Endodermal cell (in vitro differentiated cells): ENCODE data around the gene DBNL. TPM values are rescaled to one million over a fixed set of nuclear protein-coding genes. Genes with fewer than 3 reads are reported as not detected.
"Not testable (repeated sequence)": the region's sequence is repeated elsewhere in the genome, so short reads cannot be mapped to it uniquely, and the experiment has no call there.

Source experiments
- DNase-seq: peaks from one replicate; pipeline ENCODE4 v3.0.0-alpha.2; 2017
- H3K27ac ChIP-seq: 2 replicates; pipeline ENCODE4 v1.5.1; 2013; ENCODE audit warnings: mild to moderate bottlenecking, low read depth, low read length, moderate library complexity
- H3K27me3 ChIP-seq: 2 replicates; pipeline ENCODE4 v1.6.1; 2013; ENCODE audit warnings: mild to moderate bottlenecking, low read length, moderate library complexity; ENCODE audit not compliant: insufficient read depth, control insufficient read depth, poor library complexity, severe bottlenecking
- H3K36me3 ChIP-seq: 2 replicates; pipeline ENCODE4 v1.7.0; 2013; ENCODE audit warnings: mild to moderate bottlenecking, low read length, moderate library complexity; ENCODE audit not compliant: control insufficient read depth, insufficient read depth
- H3K4me1 ChIP-seq: one replicate; pipeline ENCODE4 v1.7.0; 2013; ENCODE audit warnings: low read length; ENCODE audit not compliant: control insufficient read depth, insufficient read depth
- H3K4me3 ChIP-seq: 2 replicates; pipeline ENCODE4 v1.5.1; 2013; ENCODE audit warnings: mild to moderate bottlenecking, low read length, moderate library complexity
- H3K9ac ChIP-seq: 2 replicates; pipeline ENCODE4 v1.6.1; 2013; ENCODE audit warnings: mild to moderate bottlenecking, low read length, moderate library complexity; ENCODE audit not compliant: poor library complexity, severe bottlenecking; ENCODE audit errors: extremely low read depth
- H3K9me3 ChIP-seq: 2 replicates; pipeline ENCODE4 v1.6.1; 2013; ENCODE audit warnings: mild to moderate bottlenecking, low read length, moderate library complexity; ENCODE audit not compliant: control insufficient read depth
- H3K27ac Mint-ChIP-seq: 2 replicates; pipeline ENCODE4 v1.8.0; 2020; ENCODE audit warnings: mixed read lengths
- H3K27me3 Mint-ChIP-seq: 2 replicates; pipeline ENCODE4 v1.8.0; 2021; ENCODE audit warnings: mild to moderate bottlenecking, mixed read lengths; ENCODE audit not compliant: insufficient read depth
- H3K36me3 Mint-ChIP-seq: 2 replicates; pipeline ENCODE4 v1.8.0; 2020; ENCODE audit warnings: low read depth, mixed read lengths
- H3K4me1 Mint-ChIP-seq: 2 replicates; pipeline ENCODE4 v1.8.0; 2020; ENCODE audit warnings: mixed read lengths
- H3K4me3 Mint-ChIP-seq: 2 replicates; pipeline ENCODE4 v1.8.0; 2020; ENCODE audit warnings: mild to moderate bottlenecking, moderate library complexity, mixed read lengths
- H3K9me3 Mint-ChIP-seq: 2 replicates; pipeline ENCODE4 v1.8.0; 2020; ENCODE audit warnings: mild to moderate bottlenecking, mixed read lengths
- CTCF ChIP-seq: fragments of 200-600 bp; sonication (generic); conservative IDR thresholded peaks from 2 replicates; pipeline ENCODE4 v1.5.0; 2021; ENCODE audit warnings: antibody characterized with exemption, mild to moderate bottlenecking
- WGBS, 2 experiments: methylation state at CpG; one replicate each; pipeline versions ENCODE4 v1.1.5 to v1.1.7; 2013; ENCODE audit warnings: missing lambda C conversion rate in 2 of 2, mixed read lengths in 1 of 2; ENCODE audit not compliant: insufficient coverage in 1 of 2, insufficient read length in 1 of 2; 5-methylcytosine and 5-hydroxymethylcytosine counted together
- total RNA-seq, 2 donors: library from RNA; stranded (reverse); fragmentation: NEBNext Ultra II Directional in 1 of 2; extraction: Animal tissue kit (Norgen Biotek cat#: 25700) in 1 of 2; gene quantifications; 2 replicates in 1 of 2; 3 replicates in 1 of 2; pipeline ENCODE4 v1.2.1, GENCODE V29; 2021

The DBNL gene
- total RNA-seq, 2 donors from 2014 or later = 47.0 to 50.9 TPM

DNA sequence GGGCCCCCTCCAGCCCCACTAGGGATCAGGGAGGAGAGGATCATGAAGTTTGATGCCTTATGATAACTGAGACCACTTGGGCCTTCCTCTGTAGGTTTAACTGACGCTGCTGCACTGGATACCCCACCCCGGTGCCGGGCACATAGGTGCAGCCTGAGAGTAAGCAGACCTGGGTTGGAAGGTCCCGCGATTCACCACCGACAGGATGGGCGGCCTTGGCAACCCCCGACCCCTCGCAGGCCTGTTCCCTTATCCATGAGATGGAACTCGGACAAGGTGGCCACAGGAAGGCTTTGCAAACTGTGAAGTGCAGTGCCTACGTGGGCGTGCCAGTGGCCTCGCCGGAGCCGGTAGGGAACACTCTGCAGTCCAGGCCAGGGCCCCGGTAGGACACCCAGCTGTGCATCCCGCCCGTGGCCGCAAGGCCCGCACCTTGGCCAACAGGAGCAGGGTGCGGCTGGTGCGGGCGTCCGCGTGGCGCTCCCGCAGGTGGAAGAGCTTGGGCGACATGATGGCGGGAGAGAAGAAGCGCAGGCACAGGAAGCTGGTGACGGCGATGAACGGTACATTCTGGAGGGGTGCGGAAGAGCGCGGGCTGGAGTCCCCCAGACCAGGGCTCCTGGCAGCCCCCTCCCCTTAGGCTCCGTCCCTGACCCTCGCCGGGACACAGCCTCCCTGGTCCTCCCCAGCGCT lies 4.6 kb upstream of the DBNL start:
- not testable (repeated sequence) for DNase-seq, H3K36me3 Mint-ChIP-seq, H3K4me3 ChIP-seq, H3K4me1 Mint-ChIP-seq, H3K9ac ChIP-seq, H3K9me3 ChIP-seq, H3K36me3 ChIP-seq, H3K27ac ChIP-seq, H3K9me3 Mint-ChIP-seq, H3K27ac Mint-ChIP-seq, H3K4me1 ChIP-seq
- H3K4me3 Mint-ChIP-seq = peak overlapping the region; percentile 36
- peaks cover 31% of the 10 kb centered on the region for H3K27me3 Mint-ChIP-seq
- 36% methylated on average over 12 of the region's 40 CpGs; no CpG with 5 or more reads in 1 of the 2 experiments for WGBS, 2 experiments
- peaks cover 11% of the 10 kb centered on the region for H3K27me3 ChIP-seq

DNA sequence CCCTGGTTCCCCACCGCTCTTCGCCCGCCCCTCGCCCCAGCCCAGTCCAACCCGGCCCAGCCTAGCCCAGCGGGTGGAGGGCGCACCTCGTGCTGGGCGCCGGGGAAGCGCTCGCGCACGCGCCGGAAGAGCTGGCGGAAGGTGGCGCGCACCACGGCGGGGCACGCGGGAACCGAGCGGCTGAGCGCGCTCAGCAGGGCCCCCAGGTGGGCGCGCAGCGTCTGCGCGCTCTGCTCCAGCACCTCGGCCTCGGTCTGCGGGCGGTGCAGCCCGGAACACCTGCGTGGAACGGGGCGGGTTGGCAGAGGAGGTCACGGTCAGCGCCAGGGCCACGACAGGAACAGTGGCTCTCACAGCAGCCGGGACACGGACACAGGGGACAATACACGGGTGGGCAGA lies 4.0 kb upstream of the DBNL start:
- DNase-seq = peak; percentile 66
- H3K27ac Mint-ChIP-seq, H3K36me3 ChIP-seq, H3K9ac ChIP-seq, H3K4me1 ChIP-seq, H3K27ac ChIP-seq, H3K4me3 ChIP-seq, H3K36me3 Mint-ChIP-seq, H3K4me1 Mint-ChIP-seq, H3K9me3 Mint-ChIP-seq, H3K9me3 ChIP-seq: not testable (repeated sequence)
- Mint-ChIP-seq H3K4me3 (peak overlapping the region; percentile 36), H3K27me3 (peaks cover 28% of the 10 kb centered on the region)
- WGBS, 2 experiments = 5% methylated on average over 44 of the region's 46 CpGs; no CpG with 5 or more reads in 1 of the 2 experiments
- H3K27me3 ChIP-seq = peaks cover 11% of the 10 kb centered on the region
- TF ChIP-seq CTCF = peak; percentile 37

- Mint-ChIP-seq H3K36me3 (peaks cover 8% of the 10 kb centered on the region), H3K4me1 (peaks cover 14% of the 10 kb centered on the region), H3K27ac (no peak overlapping the region), H3K9me3 (no peaks in the 10 kb centered on the region), H3K27me3 (peaks cover 25% of the 10 kb centered on the region), H3K4me3 (no peak overlapping the region)
- no peak for TF ChIP-seq CTCF
- H3K9me3 ChIP-seq = peaks cover 4% of the 10 kb centered on the region
- H3K27ac ChIP-seq = no peak overlapping the region
- DNase-seq = no peak
- WGBS, 2 experiments = 89 to 90% methylated on average over 2 of the region's 2 CpGs
- no peak overlapping the region for H3K9ac ChIP-seq
- no peak overlapping the region for H3K4me3 ChIP-seq
- peaks cover 11% of the 10 kb centered on the region for H3K36me3 ChIP-seq
- H3K27me3 ChIP-seq = peaks cover 11% of the 10 kb centered on the region
- no peaks in the 10 kb centered on the region for H3K4me1 ChIP-seq
Observed at GRCh38 chr7:44042221-44042620, 2.3 kb upstream of the DBNL start.
